ENCODE measurements around the gene KCNC4. TPM values are rescaled to one million over a fixed set of nuclear protein-coding genes. Genes with fewer than 3 reads are reported as not detected.

The KCNC4 gene
- total RNA-seq, 4 donors from 2014 or later = 4.8 to 9.4 (median 7.7) TPM

GRCh38 chr1:110208916-110209645 is 1.0 kb upstream of the KCNC4 start:
- intact Hi-C loops (cut with DNase I; ENCODE audit: low total_unique reads) = no loop called here
- no peak for DNase-seq (ENCODE audit: low spot score in 2 of 2)
- no peak for TF ChIP-seq CTCF (IDR thresholded peaks at IDR 0.05)
- TF ChIP-seq POLR2A (IDR thresholded peaks at IDR 0.05) = no peak
- no peak overlapping the region for H3K4me3 ChIP-seq (ENCODE audit: low read depth, poor library complexity, severe bottlenecking)
- WGBS, 2 donors = 53 to 61% methylated on average over 7 of the region's 7 CpGs

- WGBS, 2 donors = 0 to 1% methylated on average over 33 to 53 of the region's 101 CpGs
- intact Hi-C loops (cut with DNase I; ENCODE audit: low total_unique reads) = no loop called here
These were observed 736 bp downstream of the KCNC4 start for GRCh38 chr1:110210604-110211495.

GRCh38 chr1:110211496-110212168 is 1.5 kb downstream of the KCNC4 start:
- WGBS, 2 donors = 16 to 23% methylated on average over 54 to 58 of the region's 81 CpGs
- intact Hi-C loops (cut with DNase I; ENCODE audit: low total_unique reads) = no loop called here

More at GRCh38 chr1:110210604-110211495, 736 bp downstream of the KCNC4 start:
- peak; percentile 39 to 89 for DNase-seq (ENCODE audit: low spot score in 2 of 2)
- H3K4me3 ChIP-seq (ENCODE audit: low read depth, poor library complexity, severe bottlenecking) = peak overlapping the region; percentile 71
- TF ChIP-seq POLR2A (IDR thresholded peaks at IDR 0.05) = no peak
- TF ChIP-seq CTCF (IDR thresholded peaks at IDR 0.05) = no peak

GRCh38 chr1:110212169-110213142 is 2.3 kb downstream of the KCNC4 start:
- H3K4me3 ChIP-seq (ENCODE audit: low read depth, poor library complexity, severe bottlenecking) = no peak overlapping the region
- WGBS, 2 donors = 62 to 65% methylated on average over 19 to 20 of the region's 20 CpGs
- no peak for DNase-seq (ENCODE audit: low spot score in 2 of 2)
- intact Hi-C loops (cut with DNase I; ENCODE audit: low total_unique reads) = no loop called here
- TF ChIP-seq POLR2A (IDR thresholded peaks at IDR 0.05) (no peak), CTCF (IDR thresholded peaks at IDR 0.05) (no peak)

More at GRCh38 chr1:110211496-110212168, 1.5 kb downstream of the KCNC4 start:
- H3K4me3 ChIP-seq (ENCODE audit: low read depth, poor library complexity, severe bottlenecking) = peak overlapping the region; percentile 71
- no peak for DNase-seq (ENCODE audit: low spot score in 2 of 2)
- no peak for TF ChIP-seq CTCF (IDR thresholded peaks at IDR 0.05)

- H3K4me3 ChIP-seq (ENCODE audit: low read depth, poor library complexity, severe bottlenecking) = no peak overlapping the region
- TF ChIP-seq CTCF (IDR thresholded peaks at IDR 0.05) (no peak), POLR2A (IDR thresholded peaks at IDR 0.05) (no peak)
- 72 to 73% methylated on average over 2 of the region's 2 CpGs for WGBS, 2 donors
- intact Hi-C loops (cut with DNase I; ENCODE audit: low total_unique reads) = no loop called here
- no peak for DNase-seq (ENCODE audit: low spot score in 2 of 2)
These were observed 3.0 kb downstream of the KCNC4 start for GRCh38 chr1:110213143-110213540.
